ENCODE data around the gene UNC5C.

The UNC5C gene

DNA sequence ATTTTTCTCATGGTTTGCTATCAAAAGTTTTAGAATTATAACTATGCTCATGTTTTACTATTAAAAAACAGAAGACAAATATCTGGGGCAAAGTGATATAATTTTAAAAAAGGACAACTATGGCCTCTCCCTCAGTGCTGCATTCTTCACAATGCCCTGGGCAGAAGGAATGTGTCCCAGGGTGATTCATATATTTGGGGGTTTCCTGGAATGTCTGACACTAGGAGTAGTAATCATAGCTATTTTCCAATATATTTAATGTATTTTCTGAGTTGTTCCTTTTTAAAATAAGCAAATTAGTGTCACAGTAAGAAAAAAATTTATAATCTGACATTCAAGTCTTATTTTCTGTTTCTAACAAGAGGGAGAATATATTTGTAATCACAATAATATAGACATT, 281.7 kb downstream of the UNC5C start:
- H3K36me3 ChIP-seq (ENCODE audit: low read depth) = no peaks in the 10 kb centered on the region
- no peaks in the 10 kb centered on the region for H3K9me3 ChIP-seq (ENCODE audit: severe bottlenecking)
- peak; percentile 91 for ATAC-seq (ENCODE audit: low read depth)
- H3K4me1 ChIP-seq (ENCODE audit: insufficient read depth, poor library complexity, severe bottlenecking) = peaks cover 10% of the 10 kb centered on the region
- DNase-seq (ENCODE audit: low spot score) = no peak
- H3K27ac ChIP-seq (ENCODE audit: poor library complexity, severe bottlenecking) = peak overlapping the region; percentile 25
- no peaks in the 10 kb centered on the region for H3K27me3 ChIP-seq (ENCODE audit: insufficient read depth, poor library complexity, severe bottlenecking)
- H3K4me3 ChIP-seq (ENCODE audit: severe bottlenecking) = no peak overlapping the region
- no peak for TF ChIP-seq CTCF (IDR thresholded peaks at IDR 0.05; ENCODE audit: poor library complexity, severe bottlenecking)

GRCh38 chr4:95265814-95266740, 282.7 kb downstream of the UNC5C start:
- no peak for DNase-seq (ENCODE audit: low spot score)
- no peaks in the 10 kb centered on the region for H3K9me3 ChIP-seq (ENCODE audit: severe bottlenecking)
- H3K27me3 ChIP-seq (ENCODE audit: insufficient read depth, poor library complexity, severe bottlenecking) = no peaks in the 10 kb centered on the region
- no peak for ATAC-seq (ENCODE audit: low read depth)
- no peak overlapping the region for H3K27ac ChIP-seq (ENCODE audit: poor library complexity, severe bottlenecking)
- TF ChIP-seq CTCF (IDR thresholded peaks at IDR 0.05; ENCODE audit: poor library complexity, severe bottlenecking) = no peak
- no peaks in the 10 kb centered on the region for H3K36me3 ChIP-seq (ENCODE audit: low read depth)
- H3K4me3 ChIP-seq (ENCODE audit: severe bottlenecking) = no peak overlapping the region
- peaks cover 10% of the 10 kb centered on the region for H3K4me1 ChIP-seq (ENCODE audit: insufficient read depth, poor library complexity, severe bottlenecking)

DNA sequence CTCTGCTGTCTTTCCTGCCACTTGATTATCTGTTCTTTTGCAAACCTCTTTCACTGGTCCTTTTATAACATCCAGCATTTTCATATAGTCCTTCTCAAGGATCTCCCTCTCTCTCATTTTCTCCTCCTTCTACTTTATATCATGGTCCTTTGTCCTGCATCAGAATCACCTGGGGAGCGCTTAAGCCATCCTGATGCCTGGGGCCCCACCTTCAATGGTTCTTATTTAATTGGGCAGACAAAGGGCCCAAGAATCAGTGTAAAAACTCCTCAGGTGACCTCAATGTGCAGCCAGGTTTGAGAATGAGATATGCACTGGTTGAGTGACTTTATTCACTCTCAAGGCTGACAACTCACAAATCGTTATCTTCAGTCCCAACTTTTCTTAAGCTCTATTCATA, 283.9 kb downstream of the UNC5C start:
- DNase-seq (ENCODE audit: low spot score) (no peak), ATAC-seq (ENCODE audit: low read depth) (no peak)
- no peaks in the 10 kb centered on the region for H3K27me3 ChIP-seq (ENCODE audit: insufficient read depth, poor library complexity, severe bottlenecking)
- H3K4me1 ChIP-seq (ENCODE audit: insufficient read depth, poor library complexity, severe bottlenecking) = peaks cover 10% of the 10 kb centered on the region
- H3K9me3 ChIP-seq (ENCODE audit: severe bottlenecking) = no peaks in the 10 kb centered on the region
- H3K27ac ChIP-seq (ENCODE audit: poor library complexity, severe bottlenecking) = no peak overlapping the region
- no peak overlapping the region for H3K4me3 ChIP-seq (ENCODE audit: severe bottlenecking)
- no peak for TF ChIP-seq CTCF (IDR thresholded peaks at IDR 0.05; ENCODE audit: poor library complexity, severe bottlenecking)
- H3K36me3 ChIP-seq (ENCODE audit: low read depth) = no peaks in the 10 kb centered on the region

- ATAC-seq (ENCODE audit: low read depth) = no peak
- Histone ChIP-seq H3K27ac (ENCODE audit: poor library complexity, severe bottlenecking) (no peak overlapping the region), H3K4me1 (ENCODE audit: insufficient read depth, poor library complexity, severe bottlenecking) (peaks cover 10% of the 10 kb centered on the region), H3K27me3 (ENCODE audit: insufficient read depth, poor library complexity, severe bottlenecking) (no peaks in the 10 kb centered on the region), H3K36me3 (ENCODE audit: low read depth) (no peaks in the 10 kb centered on the region), H3K9me3 (ENCODE audit: severe bottlenecking) (no peaks in the 10 kb centered on the region), H3K4me3 (ENCODE audit: severe bottlenecking) (no peak overlapping the region)
- no peak for TF ChIP-seq CTCF (IDR thresholded peaks at IDR 0.05; ENCODE audit: poor library complexity, severe bottlenecking)
- DNase-seq (ENCODE audit: low spot score) = no peak
Observed at GRCh38 chr4:95263960-95264359, 284.8 kb downstream of the UNC5C start.

DNA sequence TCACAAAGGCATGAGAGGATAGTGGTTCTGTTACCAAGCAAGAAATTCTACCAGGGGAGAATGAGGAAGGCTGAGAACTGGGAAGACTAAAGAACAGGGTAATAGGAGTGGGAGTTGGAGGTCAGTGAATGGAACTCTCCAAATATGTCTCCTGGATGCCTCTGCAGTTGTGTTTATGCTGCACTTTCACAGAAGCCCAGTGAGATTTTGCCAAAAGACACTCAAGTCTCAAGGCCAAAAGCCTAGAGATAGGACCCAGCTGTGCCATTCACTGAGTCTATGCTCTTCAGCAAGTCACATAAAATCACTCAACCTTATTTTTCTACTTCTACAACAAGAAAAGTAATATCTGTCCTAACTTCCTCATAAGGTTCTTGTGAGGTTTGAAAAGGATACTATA, 285.4 kb downstream of the UNC5C start:
- H3K9me3 ChIP-seq (ENCODE audit: severe bottlenecking) = no peaks in the 10 kb centered on the region
- H3K27ac ChIP-seq (ENCODE audit: poor library complexity, severe bottlenecking) = no peak overlapping the region
- ATAC-seq (ENCODE audit: low read depth) = no peak
- no peak for TF ChIP-seq CTCF (IDR thresholded peaks at IDR 0.05; ENCODE audit: poor library complexity, severe bottlenecking)
- H3K4me3 ChIP-seq (ENCODE audit: severe bottlenecking) = no peak overlapping the region
- no peak for DNase-seq (ENCODE audit: low spot score)
- no peaks in the 10 kb centered on the region for H3K36me3 ChIP-seq (ENCODE audit: low read depth)
- H3K4me1 ChIP-seq (ENCODE audit: insufficient read depth, poor library complexity, severe bottlenecking) = peaks cover 10% of the 10 kb centered on the region
- no peaks in the 10 kb centered on the region for H3K27me3 ChIP-seq (ENCODE audit: insufficient read depth, poor library complexity, severe bottlenecking)
